GM12891 (cell line): ENCODE measurements around the gene NUDT16L1.

Source experiments
- POLR2AphosphoS5 ChIP-seq: IDR thresholded peaks from 2 replicates; pipeline ENCODE4 v1.6.1; 2011; ENCODE audit warnings: low read depth, low read length, control low read depth
- SPI1 ChIP-seq: IDR thresholded peaks from 2 replicates; pipeline ENCODE4 v1.6.1; 2011; ENCODE audit warnings: low read depth, low read length, control low read depth
- TAF1 ChIP-seq: IDR thresholded peaks from 2 replicates; pipeline ENCODE4 v1.6.1; 2011; ENCODE audit warnings: low read depth, low read length, control low read depth

DNA sequence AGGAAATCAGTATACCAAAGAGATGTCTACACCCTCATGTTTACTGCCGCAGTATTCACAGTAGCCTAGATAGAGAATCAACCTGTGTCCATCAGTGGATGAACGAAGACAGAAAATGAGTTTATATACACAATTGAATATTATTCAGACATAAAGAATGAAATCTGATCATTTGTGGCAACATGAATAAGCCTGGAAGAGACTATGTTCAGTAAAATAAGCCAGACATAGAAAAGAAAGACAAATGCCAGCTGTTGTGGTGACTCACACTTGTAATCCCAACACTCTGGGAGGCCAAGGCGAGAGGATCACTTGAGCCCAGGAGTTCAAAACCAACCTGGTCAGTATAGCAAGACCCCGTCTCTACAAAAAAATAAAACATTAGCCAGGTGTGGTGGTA lies 16.1 kb downstream of the NUDT16L1 start:
- TF ChIP-seq POLR2AphosphoS5 (no peak), SPI1 (no peak), TAF1 (no peak)
